Measurements from ENCODE around the gene KNSTRN. TPM values are rescaled to one million over a fixed set of nuclear protein-coding genes. Genes with fewer than 3 reads are reported as not detected.
A peak's percentile ranks its signal among the peaks of the same experiment; 100 is the strongest.

The KNSTRN gene
- total and polyA plus RNA-seq, 2 of the 13 experiments (the other 11 are each of a cell fraction or from before 2014, with no cell fraction given) = 20.3 to 62.3 TPM

GRCh38 chr15:40337597-40337996 lies 44.9 kb upstream of the KNSTRN start:
- no peaks in the 10 kb centered on the region for H3K9me3 ChIP-seq (ENCODE audit: low read length)
- no TSS peak for BruUV-seq (replicated peaks)
- H3K9ac ChIP-seq (ENCODE audit: insufficient read depth, low read depth, low read length) = no peak overlapping the region
- ChIA-PET CTCF (ENCODE audit: low intra/inter-chr PET ratio, low total read pairs) (interaction anchor here (1.8 to 2.3 kb wide), 2 partner anchors 15 to 84 kb away, joined by 6 to 19 read pairs; partner anchors contain the start of gene INAFM2), POLR2A (interaction anchor here (1.2 to 4.4 kb wide), 5 partner anchors 12 to 68 kb away, joined by 3 to 24 read pairs (median 18); partner anchors contain the start of genes INAFM2 and IVD)
- no peaks in the 10 kb centered on the region for H3K79me2 ChIP-seq (ENCODE audit: insufficient read depth, low read length)
- H4K20me1 ChIP-seq (ENCODE audit: insufficient read depth, low read length) = peaks cover 4% of the 10 kb centered on the region; the same call in 1 of the 2 replicates
- TF ChIP-seq ZNF691 (CRISPR knock-in tag; IDR thresholded peaks at IDR 0.05; ENCODE audit: borderline replicate concordance, low read depth) (0 out of 2 replicates have a peak, but pooled peaks have one; percentile 7), ZSCAN9 (CRISPR knock-in tag; IDR thresholded peaks at IDR 0.05; ENCODE audit: borderline replicate concordance) (no peak)
- H3K4me2 ChIP-seq (ENCODE audit: low read depth, low read length) = no peak overlapping the region
- DNase-seq (ENCODE audit: low spot score) (no peak), FAIRE-seq (no peak), ATAC-seq (no peak)
- no peaks in the 10 kb centered on the region; a peak in 1 of 5 replicates for H3K36me3 ChIP-seq (replicated peaks in 1 of 2; ENCODE audit: control insufficient read depth in 1 of 2, insufficient read depth in 2 of 2, low read length in 2 of 2)
- H2AFZ ChIP-seq (ENCODE audit: low read length) = no peak overlapping the region
- in situ Hi-C loops (cut with HindIII; ENCODE audit: extremely low pct_ligation_motif_present, low pct_unique_long_range_greater_than_20kb) = no loop called here
- no peaks in the 10 kb centered on the region for H3K27me3 ChIP-seq (ENCODE audit: control insufficient read depth in 1 of 2, insufficient read depth in 2 of 2, low read length in 2 of 2)
- H3K4me1 ChIP-seq (ENCODE audit: insufficient read depth, low read length) = peaks cover 41% of the 10 kb centered on the region
- H3K27ac ChIP-seq (ENCODE audit: extremely low read length, insufficient read depth, low read length) = no peak overlapping the region
- intact Hi-C loops (cut with micrococcal nuclease; ENCODE audit: unreplicated experiment) = no loop called here
- no peak overlapping the region for H3K4me3 ChIP-seq (replicated peaks in 1 of 3; ENCODE audit: insufficient read depth in 1 of 3, low read depth in 2 of 3, low read length in 3 of 3)
- 86% methylated on average over 13 of the region's 19 CpGs for WGBS (ENCODE audit: low lambda C conversion rate)

GRCh38 chr15:40338041-40338657 lies 44.4 kb upstream of the KNSTRN start:
- FAIRE-seq (peak; percentile 48), ATAC-seq (peak; percentile 51), DNase-seq (ENCODE audit: low spot score) (peak; percentile 58)
- WGBS (ENCODE audit: low lambda C conversion rate) = 32% methylated on average over 10 of the region's 11 CpGs
- no peaks in the 10 kb centered on the region for H3K79me2 ChIP-seq (ENCODE audit: insufficient read depth, low read length)
- H3K4me2 ChIP-seq (ENCODE audit: low read depth, low read length) = no peak overlapping the region
- 0 out of 2 replicates have a peak overlapping the region, but pooled peaks have one; percentile 26 for H3K9ac ChIP-seq (ENCODE audit: insufficient read depth, low read depth, low read length)
- intact Hi-C loops (cut with micrococcal nuclease; ENCODE audit: unreplicated experiment) (loop anchor here (1.0 kb wide), 1 partner anchor 17 kb away; no protein-coding TSS in a partner anchor), in situ Hi-C loops (cut with HindIII; ENCODE audit: extremely low pct_ligation_motif_present, low pct_unique_long_range_greater_than_20kb) (no loop called here)
- H2AFZ ChIP-seq (ENCODE audit: low read length) = no peak overlapping the region
- BruUV-seq (replicated peaks) = no TSS peak
- ChIA-PET POLR2A (interaction anchor here (0.9 to 4.4 kb wide), 8 partner anchors 9 to 84 kb away, joined by 3 to 24 read pairs (median 4); partner anchors contain the start of genes INAFM2 and IVD), CTCF (ENCODE audit: low intra/inter-chr PET ratio, low total read pairs) (interaction anchor here (1.8 to 2.3 kb wide), 2 partner anchors 16 to 84 kb away, joined by 6 to 19 read pairs; partner anchors contain the start of gene INAFM2)
- peaks cover 4% of the 10 kb centered on the region; the same call in 1 of the 2 replicates for H4K20me1 ChIP-seq (ENCODE audit: insufficient read depth, low read length)
- no peaks in the 10 kb centered on the region for H3K9me3 ChIP-seq (ENCODE audit: low read length)
- no peaks in the 10 kb centered on the region for H3K27me3 ChIP-seq (ENCODE audit: control insufficient read depth in 1 of 2, insufficient read depth in 2 of 2, low read length in 2 of 2)
- H3K4me3 ChIP-seq (replicated peaks in 1 of 3; ENCODE audit: insufficient read depth in 1 of 3, low read depth in 2 of 3, low read length in 3 of 3) = no peak overlapping the region
- no peaks in the 10 kb centered on the region; a peak in 1 of 5 replicates for H3K36me3 ChIP-seq (replicated peaks in 1 of 2; ENCODE audit: control insufficient read depth in 1 of 2, insufficient read depth in 2 of 2, low read length in 2 of 2)
- H3K27ac ChIP-seq (ENCODE audit: extremely low read length, insufficient read depth, low read length) = no peak overlapping the region
- peaks cover 46% of the 10 kb centered on the region for H3K4me1 ChIP-seq (ENCODE audit: insufficient read depth, low read length)
- TF ChIP-seq SP1 (IDR thresholded peaks at IDR 0.05) = no peak
- TF ChIP-seq SP1 (CRISPR knock-in tag; IDR thresholded peaks at IDR 0.05) = peak; percentile 45; the same call in 1 of the 2 replicates
- no peak for TF ChIP-seq RFXANK (CRISPR knock-in tag; IDR thresholded peaks at IDR 0.05)
- peak; percentile 42; the same call in 1 of the 2 replicates for TF ChIP-seq TBX2 (CRISPR knock-in tag; IDR thresholded peaks at IDR 0.05; ENCODE audit: borderline replicate concordance)
- 0 out of 2 replicates have a peak, but pooled peaks have one; percentile 33 for TF ChIP-seq TERF1 (CRISPR knock-in tag; IDR thresholded peaks at IDR 0.05)
- TF ChIP-seq RBFOX2 (IDR thresholded peaks at IDR 0.05; ENCODE audit: low read depth, low read length) = 0 out of 2 replicates have a peak, but pooled peaks have one; percentile 0
- peak; percentile 27 to 59; a peak in 1 of 4 replicates for TF ChIP-seq HMGXB4 (CRISPR knock-in tag; IDR thresholded peaks at IDR 0.05; ENCODE audit: borderline replicate concordance in 1 of 2, low read depth in 1 of 2)
